Activated naive CD4-positive, alpha-beta T cell treated with anti-CD3 and anti-CD28 coated beads for 36 hours (primary cell): ENCODE measurements around the gene TFDP1. TPM values are rescaled to one million over a fixed set of nuclear protein-coding genes. Genes with fewer than 3 reads are reported as not detected.
A peak's percentile ranks its signal among the peaks of the same experiment; 100 is the strongest.
"Not testable (repeated sequence)": the region's sequence is repeated elsewhere in the genome, so short reads cannot be mapped to it uniquely, and the experiment has no call there.

Experiments
- CTCF ChIA-PET: fragments of 350-600 bp; sonication (Branson Sonifier 250); formaldehyde crosslinking; loops from one replicate; lab custom pipeline; 2021; ENCODE audit warnings: antibody characterized with exemption; lab: Charles Lee
- DNase-seq: peaks from one replicate; pipeline ENCODE4 v3.0.0-alpha.2; 2020
- H3K27ac Mint-ChIP-seq: one replicate; pipeline ENCODE4 v1.8.0; 2021; ENCODE audit warnings: mild to moderate bottlenecking, mixed read lengths
- H3K27me3 Mint-ChIP-seq: one replicate; pipeline ENCODE4 v1.8.0; 2021; ENCODE audit warnings: low read depth, mixed read lengths
- H3K36me3 Mint-ChIP-seq: one replicate; pipeline ENCODE4 v1.8.0; 2021; ENCODE audit warnings: low read depth, mixed read lengths
- H3K4me1 Mint-ChIP-seq: one replicate; pipeline ENCODE4 v1.8.0; 2021; ENCODE audit warnings: low read depth, mixed read lengths
- H3K4me3 Mint-ChIP-seq: one replicate; pipeline ENCODE4 v1.8.0; 2021; ENCODE audit warnings: mild to moderate bottlenecking, moderate library complexity, mixed read lengths
- H3K9me3 Mint-ChIP-seq: one replicate; pipeline ENCODE4 v1.8.0; 2021; ENCODE audit warnings: mixed read lengths
- intact Hi-C: fragments of 100-400 bp; cut with micrococcal nuclease; formaldehyde crosslinking; loops from one replicate; pipeline ENCODE4 v1.15.1; 2023
- total RNA-seq, 2 experiments: library from RNA; stranded (reverse); gene quantifications; one replicate each; pipeline ENCODE4 v1.2.3, GENCODE V29; 2021

TFDP1 gene
- total RNA-seq, 2 experiments from 2014 or later: 157 to 161 TPM

DNA sequence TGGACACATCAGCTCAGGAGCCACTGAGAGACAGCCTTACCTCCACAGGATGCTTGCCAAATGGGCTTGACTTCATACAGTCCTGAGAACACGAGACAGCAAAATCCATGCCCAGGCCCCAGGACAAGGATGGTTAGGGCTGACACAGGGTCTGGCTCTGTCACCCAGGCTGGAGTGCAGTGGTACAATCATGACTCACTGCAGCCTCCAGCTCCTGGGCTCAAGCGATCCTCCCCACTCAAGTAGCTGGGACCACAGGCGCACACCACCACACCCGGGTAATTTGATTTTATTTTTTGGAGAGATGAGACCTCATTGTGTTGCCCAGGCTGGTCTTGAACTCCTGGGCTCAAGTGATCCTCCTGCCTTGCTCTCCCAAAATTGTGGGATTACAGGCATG is 21.0 kb upstream of the TFDP1 start:
- H3K36me3 Mint-ChIP-seq, H3K27ac Mint-ChIP-seq, CTCF ChIA-PET, H3K9me3 Mint-ChIP-seq, H3K27me3 Mint-ChIP-seq, H3K4me1 Mint-ChIP-seq, H3K4me3 Mint-ChIP-seq: not testable (repeated sequence)
- intact Hi-C loops: loop anchor here (2.0 kb wide), 1 partner anchor 621 kb away; no protein-coding TSS in a partner anchor
- DNase-seq: peak; percentile 3

DNA sequence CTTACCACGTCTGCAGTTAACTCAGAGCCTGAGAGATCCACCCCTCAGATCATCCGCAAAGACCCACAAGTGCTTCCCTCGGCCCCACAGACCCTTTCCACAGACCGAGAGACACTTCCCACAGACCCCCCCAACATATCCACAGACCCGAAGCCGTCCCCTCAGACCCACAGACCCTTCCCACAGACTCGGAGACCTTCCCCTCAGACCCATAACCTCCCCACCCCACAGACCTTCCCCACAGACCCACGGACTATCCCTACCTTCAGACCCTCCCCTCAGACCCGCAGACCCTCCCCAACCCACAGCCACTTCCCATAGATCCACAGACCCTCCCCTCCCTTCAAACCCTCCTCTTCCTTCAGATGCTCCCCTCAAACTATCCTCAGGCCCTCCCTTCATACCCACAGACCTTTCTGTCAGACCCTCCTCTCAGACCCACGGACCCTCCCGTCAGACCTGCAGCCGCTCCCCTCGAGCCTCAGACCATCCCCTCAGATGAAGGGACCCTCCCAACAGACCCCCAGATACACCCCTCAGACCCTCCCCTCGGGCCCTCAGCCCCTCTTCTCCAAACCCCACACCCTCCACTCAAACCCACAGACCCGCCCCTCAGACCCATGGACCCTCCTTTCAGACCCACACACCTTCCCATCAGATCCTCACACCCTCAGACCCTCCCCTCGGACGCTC is 20.1 kb upstream of the TFDP1 start:
- CTCF ChIA-PET: no interaction called here
- no peak overlapping the region for H3K27ac Mint-ChIP-seq
- peaks cover 4% of the 10 kb centered on the region for H3K27me3 Mint-ChIP-seq
- peak; percentile 1 for DNase-seq
- intact Hi-C loops: no loop called here
- peaks cover 4% of the 10 kb centered on the region for H3K4me1 Mint-ChIP-seq
- no peaks in the 10 kb centered on the region for H3K36me3 Mint-ChIP-seq
- H3K4me3 Mint-ChIP-seq: no peak overlapping the region
- no peaks in the 10 kb centered on the region for H3K9me3 Mint-ChIP-seq

DNA sequence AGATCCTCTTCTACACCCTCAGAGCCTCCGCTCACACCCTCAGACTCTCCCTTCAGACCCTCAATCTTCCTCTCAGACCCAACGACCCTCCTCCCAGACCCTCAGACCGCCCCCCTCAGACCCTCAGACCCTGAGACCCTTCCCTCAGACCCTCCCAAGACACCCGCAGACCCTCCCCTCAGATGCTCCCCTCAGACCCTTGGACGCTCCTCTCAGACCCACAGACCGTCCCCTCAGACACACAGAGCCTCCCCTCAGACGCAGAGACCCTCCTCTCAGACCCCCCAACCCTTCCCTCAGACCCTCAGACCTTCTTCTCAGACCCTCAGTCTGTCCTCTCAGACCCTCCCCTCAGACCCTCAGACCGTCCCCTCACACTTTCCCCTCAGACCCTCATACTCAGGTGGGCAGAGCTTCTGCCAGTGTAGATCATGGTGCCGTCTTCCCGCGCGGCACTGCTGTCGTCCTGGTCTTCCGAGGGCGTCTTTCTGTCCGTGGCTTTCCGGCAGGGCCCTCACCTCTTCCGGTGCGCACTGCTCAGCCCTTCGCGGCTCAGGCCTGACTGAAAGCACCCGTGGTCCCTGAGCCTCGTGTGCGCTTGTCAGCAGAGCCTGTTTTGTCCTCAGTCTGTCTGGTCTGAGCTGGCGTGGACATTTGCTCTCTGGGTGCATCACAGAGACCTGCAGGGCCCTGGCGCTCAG is 18.9 kb upstream of the TFDP1 start:
- Mint-ChIP-seq H3K36me3 (no peaks in the 10 kb centered on the region), H3K27ac (no peak overlapping the region), H3K4me1 (peaks cover 4% of the 10 kb centered on the region), H3K4me3 (no peak overlapping the region), H3K27me3 (peaks cover 6% of the 10 kb centered on the region), H3K9me3 (no peaks in the 10 kb centered on the region)
- CTCF ChIA-PET: no interaction called here
- DNase-seq: peak; percentile 1
- intact Hi-C loops: no loop called here

DNA sequence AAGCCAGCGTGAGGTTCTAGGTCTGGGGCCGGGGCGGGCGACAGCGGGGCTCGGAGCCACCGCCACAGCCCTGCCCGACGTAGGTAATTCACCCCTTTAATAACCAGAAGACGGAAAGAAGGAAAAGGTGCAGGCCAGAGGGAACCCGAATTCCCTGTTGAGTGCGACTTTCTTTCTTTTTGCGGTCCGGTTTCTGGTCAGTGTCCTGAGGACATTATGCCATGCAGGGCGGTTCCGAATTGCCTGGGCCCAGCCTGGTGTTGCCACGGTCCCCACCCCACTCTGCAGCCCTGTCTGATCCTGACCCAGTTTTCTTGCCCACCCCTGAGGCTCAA is 18.4 kb upstream of the TFDP1 start:
- Mint-ChIP-seq H3K36me3 (no peaks in the 10 kb centered on the region), H3K27me3 (peaks cover 6% of the 10 kb centered on the region), H3K27ac (no peak overlapping the region), H3K4me1 (peaks cover 4% of the 10 kb centered on the region), H3K4me3 (no peak overlapping the region), H3K9me3 (no peaks in the 10 kb centered on the region)
- no peak for DNase-seq
- intact Hi-C loops: no loop called here
- CTCF ChIA-PET: no interaction called here

GRCh38 chr13:113567681-113568080 is 16.9 kb upstream of the TFDP1 start:
- Mint-ChIP-seq H3K36me3 (no peaks in the 10 kb centered on the region), H3K4me1 (peaks cover under 1% of the 10 kb centered on the region), H3K27me3 (peaks cover 6% of the 10 kb centered on the region), H3K4me3 (no peak overlapping the region), H3K9me3 (no peaks in the 10 kb centered on the region), H3K27ac (no peak overlapping the region)
- DNase-seq: no peak
- CTCF ChIA-PET: no interaction called here
- intact Hi-C loops: no loop called here

DNA sequence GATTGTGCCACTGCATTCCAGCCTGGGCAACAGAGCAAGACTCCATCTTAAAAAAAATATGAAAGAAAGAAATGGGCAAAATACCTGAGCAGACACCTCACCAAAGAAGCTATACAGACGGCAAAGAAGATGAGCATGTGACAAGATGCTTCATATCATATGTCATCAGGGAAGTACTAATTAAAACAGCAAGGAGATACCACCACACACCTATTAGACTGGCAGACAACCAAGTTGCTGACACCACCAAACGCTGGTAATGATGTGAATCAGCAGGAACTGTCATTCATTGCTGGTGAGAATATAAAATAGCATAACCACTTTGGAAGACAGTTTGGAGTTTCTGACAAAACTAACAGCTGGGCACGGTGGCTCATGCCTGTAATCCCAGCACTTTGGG is 11.5 kb upstream of the TFDP1 start:
- intact Hi-C loops: no loop called here
- DNase-seq: no peak
- Mint-ChIP-seq H3K36me3 (peaks cover 6% of the 10 kb centered on the region), H3K27ac (no peak overlapping the region), H3K4me3 (no peak overlapping the region), H3K4me1 (no peaks in the 10 kb centered on the region), H3K9me3 (peaks cover 12% of the 10 kb centered on the region), H3K27me3 (peaks cover 8% of the 10 kb centered on the region)
- CTCF ChIA-PET: no interaction called here

DNA sequence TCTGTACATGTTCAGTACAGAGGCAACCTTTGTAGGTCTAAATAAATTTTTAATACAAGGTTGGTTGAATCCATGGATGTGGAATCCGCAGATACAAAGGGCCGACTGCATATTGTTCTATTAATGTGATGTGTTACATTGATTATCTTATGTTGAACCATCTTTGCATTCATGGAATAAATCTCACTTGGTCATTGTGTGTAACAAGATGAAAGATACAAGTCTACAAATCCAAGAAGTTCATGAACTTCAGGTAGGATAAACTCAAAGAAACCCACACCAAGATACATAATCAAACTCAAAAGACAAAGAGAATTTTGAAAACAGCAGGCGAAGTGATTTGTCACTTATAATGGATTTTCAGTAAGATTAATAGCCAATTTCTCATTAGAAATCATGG is 8.0 kb upstream of the TFDP1 start:
- peaks cover 3% of the 10 kb centered on the region for H3K27me3 Mint-ChIP-seq
- H3K27ac Mint-ChIP-seq: no peak overlapping the region

DNA sequence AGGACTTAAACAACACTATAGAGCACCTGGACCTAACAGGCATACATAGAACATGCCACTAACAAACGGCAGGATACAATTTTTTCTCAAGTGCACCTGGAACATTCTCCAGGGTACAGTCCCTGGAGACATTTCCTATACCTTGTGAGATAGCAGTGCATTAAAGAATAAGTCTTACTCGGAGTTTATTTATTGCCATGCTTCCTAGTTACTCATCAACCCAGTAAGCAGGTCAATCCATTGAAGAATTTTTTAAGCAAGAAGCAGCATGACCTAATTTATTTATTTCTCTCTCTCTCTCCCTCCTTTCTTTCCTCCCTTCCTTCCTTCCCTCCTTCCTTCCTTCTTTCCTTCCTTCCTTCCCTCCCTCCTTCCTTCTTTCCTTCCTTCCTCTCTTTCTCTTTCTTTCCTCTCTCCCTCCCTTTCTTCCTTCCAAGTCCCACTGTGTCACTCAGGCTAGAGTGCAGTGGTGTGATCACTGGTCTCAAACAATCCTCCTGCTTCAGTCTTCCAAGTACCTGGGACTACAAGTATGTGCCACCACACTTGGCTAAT is 6.6 kb upstream of the TFDP1 start:
- H3K27me3 Mint-ChIP-seq: peaks cover 3% of the 10 kb centered on the region
- CTCF ChIA-PET: no interaction called here
- H3K4me3 Mint-ChIP-seq: no peak overlapping the region
- peaks cover 9% of the 10 kb centered on the region for H3K36me3 Mint-ChIP-seq
- H3K27ac Mint-ChIP-seq: no peak overlapping the region
- intact Hi-C loops: no loop called here
- no peak for DNase-seq
- H3K9me3 Mint-ChIP-seq: peaks cover 14% of the 10 kb centered on the region
- no peaks in the 10 kb centered on the region for H3K4me1 Mint-ChIP-seq

More for the DNA sequence above, 8.0 kb upstream of the TFDP1 start:
- intact Hi-C loops: no loop called here
- H3K36me3 Mint-ChIP-seq: peaks cover 9% of the 10 kb centered on the region
- no peak overlapping the region for H3K4me3 Mint-ChIP-seq
- CTCF ChIA-PET: no interaction called here
- no peak for DNase-seq
- H3K4me1 Mint-ChIP-seq: no peaks in the 10 kb centered on the region
- H3K9me3 Mint-ChIP-seq: peaks cover 14% of the 10 kb centered on the region

DNA sequence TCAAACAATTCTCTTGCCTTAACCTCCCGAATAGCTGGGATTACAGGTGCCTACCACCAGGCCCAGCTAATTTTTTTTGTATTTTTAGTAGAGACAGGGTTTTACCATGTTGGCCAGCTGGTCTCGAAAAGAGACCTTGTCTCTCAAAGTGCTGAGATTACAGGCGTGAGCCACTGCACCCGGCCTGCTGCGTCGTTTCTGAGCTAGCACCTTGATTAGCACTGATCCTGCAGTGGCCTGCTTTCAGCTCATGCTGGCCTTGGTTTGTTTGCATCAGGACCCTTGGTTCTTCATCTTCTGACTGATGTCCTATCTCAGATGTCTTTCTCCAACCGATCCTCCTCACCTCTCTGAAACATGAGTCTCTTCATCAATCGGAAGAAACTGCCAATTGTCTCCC is 4.9 kb upstream of the TFDP1 start:
- peaks cover 9% of the 10 kb centered on the region for H3K36me3 Mint-ChIP-seq
- DNase-seq: no peak
- CTCF ChIA-PET: no interaction called here
- H3K4me3 Mint-ChIP-seq: no peak overlapping the region
- H3K27ac Mint-ChIP-seq: no peak overlapping the region
- H3K4me1 Mint-ChIP-seq: peaks cover 4% of the 10 kb centered on the region
- no peaks in the 10 kb centered on the region for H3K27me3 Mint-ChIP-seq
- H3K9me3 Mint-ChIP-seq: peaks cover 12% of the 10 kb centered on the region
- intact Hi-C loops: no loop called here

- peak; percentile 1 for DNase-seq
- H3K27me3 Mint-ChIP-seq: no peaks in the 10 kb centered on the region
- peaks cover 19% of the 10 kb centered on the region for H3K36me3 Mint-ChIP-seq
- H3K9me3 Mint-ChIP-seq: peaks cover 5% of the 10 kb centered on the region
- H3K4me1 Mint-ChIP-seq: peaks cover 17% of the 10 kb centered on the region
- intact Hi-C loops: no loop called here
- no peak overlapping the region for H3K27ac Mint-ChIP-seq
- no peak overlapping the region for H3K4me3 Mint-ChIP-seq
- CTCF ChIA-PET: no interaction called here
Measured at GRCh38 chr13:113581871-113582270, 2.7 kb upstream of the TFDP1 start.

DNA sequence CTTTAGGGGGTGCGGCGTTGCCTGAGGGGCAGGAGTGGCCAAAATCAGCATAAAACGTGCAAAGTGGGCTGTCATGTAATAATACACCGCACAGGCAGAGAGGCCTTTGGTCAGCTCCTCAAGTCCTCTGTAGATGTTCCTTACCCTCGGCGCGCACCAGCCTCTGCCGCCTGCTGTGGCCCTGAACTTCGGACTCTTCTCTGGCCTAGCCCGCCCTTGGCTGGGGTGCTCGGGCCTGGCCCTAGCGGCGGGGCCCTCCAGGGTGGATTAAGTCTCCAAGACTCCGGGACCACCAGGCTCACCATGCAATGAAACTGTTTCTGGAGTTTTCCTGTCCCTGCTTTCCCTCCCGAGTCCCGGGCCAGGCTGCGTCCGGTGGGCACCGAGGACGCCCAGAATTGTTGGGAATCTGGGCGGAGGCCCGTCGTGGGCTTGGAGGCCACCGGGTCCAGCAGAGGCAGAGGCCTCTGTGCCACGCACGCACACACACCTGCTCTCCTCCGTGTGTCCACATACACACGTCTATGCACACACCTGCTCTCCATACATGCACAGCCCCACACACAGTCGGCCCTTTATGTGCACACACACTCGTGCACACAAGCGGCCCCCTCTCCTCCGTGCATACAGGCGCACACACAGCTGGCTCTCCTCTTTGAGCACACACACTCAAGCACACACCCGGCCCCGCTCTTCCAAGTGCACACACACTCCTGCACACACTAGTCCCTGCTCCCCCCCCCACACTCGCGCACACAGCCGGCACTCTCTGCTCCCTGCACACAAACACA is 1.5 kb upstream of the TFDP1 start:
- DNase-seq: peak; percentile 2
- Mint-ChIP-seq H3K27me3 (no peaks in the 10 kb centered on the region), H3K9me3 (peaks cover 3% of the 10 kb centered on the region), H3K36me3 (peaks cover 26% of the 10 kb centered on the region), H3K4me3 (peak overlapping the region; percentile 61), H3K27ac (no peak overlapping the region), H3K4me1 (peaks cover 27% of the 10 kb centered on the region)
- intact Hi-C loops: no loop called here
- CTCF ChIA-PET: no interaction called here

DNA sequence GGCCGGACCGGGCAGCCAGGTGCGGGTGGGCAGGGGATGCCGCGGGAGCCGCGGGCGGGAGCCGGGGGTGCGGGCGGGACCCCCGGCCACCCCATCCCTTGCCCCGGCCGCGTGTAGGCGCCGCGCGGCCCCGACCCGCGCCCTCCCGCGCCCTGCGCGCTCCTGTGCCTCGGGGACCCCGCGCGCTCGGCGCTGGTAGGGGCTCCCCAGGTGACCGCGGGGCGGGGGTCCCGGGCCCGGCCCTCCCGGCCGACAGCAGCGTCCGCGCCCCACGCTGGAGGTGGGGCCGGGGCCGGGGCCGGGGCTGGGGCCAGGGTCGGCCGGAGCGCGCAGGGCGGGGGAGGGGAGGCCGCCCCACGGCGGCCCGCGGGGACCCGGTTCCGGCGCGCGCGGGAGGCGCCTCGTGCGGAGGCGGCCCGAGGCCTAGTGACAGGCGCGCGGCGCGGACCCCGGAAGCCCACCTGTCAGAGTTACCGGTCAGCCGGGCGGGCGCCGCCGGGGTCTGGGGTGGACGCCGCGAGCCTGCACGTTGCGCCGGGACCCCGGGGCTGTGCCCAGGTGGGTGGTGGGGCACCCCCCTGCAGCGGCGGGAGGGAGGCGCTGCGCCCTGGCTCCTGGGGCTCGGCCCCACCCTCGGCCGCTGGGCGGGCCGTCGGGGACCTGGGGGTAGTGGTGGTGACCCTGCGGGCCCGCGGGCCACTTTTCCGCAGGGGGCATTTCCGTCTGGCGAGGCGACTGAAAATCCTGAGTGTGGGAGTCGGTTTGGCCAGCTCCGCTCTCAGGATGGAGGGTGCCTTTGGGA is 518 bp downstream of the TFDP1 start:
- H3K4me1 Mint-ChIP-seq: peaks cover 42% of the 10 kb centered on the region
- H3K27me3 Mint-ChIP-seq: no peaks in the 10 kb centered on the region
- H3K9me3 Mint-ChIP-seq: no peaks in the 10 kb centered on the region
- peak overlapping the region; percentile 82 for H3K27ac Mint-ChIP-seq
- peaks cover 37% of the 10 kb centered on the region for H3K36me3 Mint-ChIP-seq
- intact Hi-C loops: loop anchor here (1.0 kb wide), 2 partner anchors 95 to 377 kb away; partner anchors contain the start of genes DCUN1D2 and PCID2
- CTCF ChIA-PET: interaction anchor here (0.7 kb wide), 2 partner anchors 30 to 979 kb away, joined by 3 to 4 read pairs; no protein-coding TSS in a partner anchor
- H3K4me3 Mint-ChIP-seq: peak overlapping the region; percentile 82
- peak; percentile 18 for DNase-seq
